ENCODE results near the gene ZNF217. TPM values are rescaled to one million over a fixed set of nuclear protein-coding genes. Genes with fewer than 3 reads are reported as not detected.
"Not testable (repeated sequence)": the region's sequence is repeated elsewhere in the genome, so short reads cannot be mapped to it uniquely, and the experiment has no call there.

ZNF217 gene
- total RNA-seq, 1 donor from 2014 or later, result 30.4 TPM

DNA sequence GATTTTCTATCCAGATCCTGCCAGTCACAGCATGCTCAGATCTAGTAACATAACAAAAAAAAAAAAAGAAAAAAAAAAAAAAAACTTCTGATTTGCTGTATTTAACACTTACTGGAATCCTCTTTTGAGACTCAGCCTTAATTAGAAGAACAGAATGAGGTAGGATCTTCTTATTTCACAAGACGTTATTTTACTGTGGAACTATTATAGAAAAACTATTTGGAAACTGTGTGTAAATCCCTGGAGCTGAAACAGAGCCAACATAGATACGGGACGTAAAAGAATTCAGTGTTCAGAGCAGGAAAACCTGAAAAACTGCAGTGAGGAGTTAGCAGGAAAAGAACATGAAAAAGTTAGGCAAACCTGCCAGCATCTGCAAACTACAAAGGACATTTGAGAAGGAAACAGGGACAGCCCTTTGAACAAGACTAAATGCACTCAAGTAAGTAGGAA, 3.4 kb upstream of the ZNF217 start:
- ATAC-seq, result no peak

DNA sequence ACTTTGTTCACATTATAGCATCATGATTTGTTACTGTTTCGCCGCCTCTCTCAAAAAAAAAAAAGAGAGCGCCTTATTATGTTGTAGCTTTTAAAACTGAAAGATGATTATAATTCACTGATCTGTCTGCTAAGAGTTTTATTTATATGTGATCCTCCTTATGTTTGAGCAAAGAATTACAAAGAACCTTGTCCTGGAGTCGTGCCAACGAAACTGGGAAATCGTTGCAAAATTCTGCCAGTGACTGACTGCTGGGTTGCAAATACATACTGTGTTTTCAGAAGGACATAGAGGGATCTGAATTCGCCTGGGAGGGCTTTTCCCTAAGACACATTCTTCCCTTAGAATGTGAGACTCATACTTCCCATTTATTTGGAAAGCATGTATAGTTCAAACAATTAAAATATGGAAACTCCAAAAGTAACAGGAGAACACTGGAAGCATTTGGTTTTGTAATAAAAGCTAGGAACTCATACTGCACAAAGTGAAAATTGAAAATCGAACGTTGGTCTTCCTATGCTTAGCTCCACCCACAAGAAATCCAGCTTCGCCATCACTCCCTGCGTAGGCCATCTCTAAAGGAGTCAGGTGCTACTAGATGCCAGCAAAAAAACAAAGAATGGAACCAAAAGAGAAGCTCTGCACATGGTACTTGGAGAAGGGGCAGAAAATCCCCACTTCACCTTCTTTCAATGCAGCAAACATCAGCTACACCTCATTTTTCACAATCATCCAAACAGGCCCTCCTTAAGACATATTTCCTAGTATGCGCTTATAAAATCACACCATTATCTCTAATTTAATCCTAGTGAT, 2.8 kb upstream of the ZNF217 start:
- ATAC-seq, result not testable (repeated sequence)

DNA sequence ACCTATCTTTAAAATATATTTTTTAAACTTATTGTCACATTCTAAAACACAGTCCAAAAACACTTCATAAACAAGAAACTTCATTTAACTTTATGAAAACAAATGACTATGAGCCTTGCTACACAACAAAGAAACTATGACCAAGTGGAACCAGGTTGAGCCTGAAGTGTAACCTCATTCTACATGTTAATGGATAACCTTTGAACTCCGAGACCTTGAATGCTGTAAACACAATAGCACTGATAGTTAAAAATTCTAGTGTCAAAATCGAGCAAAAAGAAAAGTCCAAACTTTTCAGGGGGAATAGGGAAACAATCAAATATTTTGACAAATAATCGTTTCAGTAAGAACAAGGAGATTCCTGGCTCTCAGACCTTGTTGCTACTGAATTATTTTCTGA, 2.1 kb upstream of the ZNF217 start:
- not testable (repeated sequence) for ATAC-seq

DNA sequence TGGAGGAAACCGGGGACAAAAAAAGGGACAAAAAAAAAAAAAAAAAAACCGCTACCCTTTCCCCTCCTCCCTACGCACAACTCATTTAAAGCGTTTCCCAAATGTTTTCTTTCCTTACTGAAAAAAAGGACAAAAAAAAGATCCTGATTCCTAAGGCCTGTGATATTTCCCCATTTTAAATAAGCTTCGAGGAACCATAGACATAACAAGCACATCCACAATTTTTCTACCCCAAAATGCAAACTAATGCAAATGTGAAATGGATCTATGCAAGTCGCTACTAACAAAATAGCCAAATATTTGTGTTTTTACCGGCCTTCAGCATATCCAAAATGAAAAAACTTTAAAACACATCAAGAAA, 1.4 kb upstream of the ZNF217 start:
- no peak for ATAC-seq

DNA sequence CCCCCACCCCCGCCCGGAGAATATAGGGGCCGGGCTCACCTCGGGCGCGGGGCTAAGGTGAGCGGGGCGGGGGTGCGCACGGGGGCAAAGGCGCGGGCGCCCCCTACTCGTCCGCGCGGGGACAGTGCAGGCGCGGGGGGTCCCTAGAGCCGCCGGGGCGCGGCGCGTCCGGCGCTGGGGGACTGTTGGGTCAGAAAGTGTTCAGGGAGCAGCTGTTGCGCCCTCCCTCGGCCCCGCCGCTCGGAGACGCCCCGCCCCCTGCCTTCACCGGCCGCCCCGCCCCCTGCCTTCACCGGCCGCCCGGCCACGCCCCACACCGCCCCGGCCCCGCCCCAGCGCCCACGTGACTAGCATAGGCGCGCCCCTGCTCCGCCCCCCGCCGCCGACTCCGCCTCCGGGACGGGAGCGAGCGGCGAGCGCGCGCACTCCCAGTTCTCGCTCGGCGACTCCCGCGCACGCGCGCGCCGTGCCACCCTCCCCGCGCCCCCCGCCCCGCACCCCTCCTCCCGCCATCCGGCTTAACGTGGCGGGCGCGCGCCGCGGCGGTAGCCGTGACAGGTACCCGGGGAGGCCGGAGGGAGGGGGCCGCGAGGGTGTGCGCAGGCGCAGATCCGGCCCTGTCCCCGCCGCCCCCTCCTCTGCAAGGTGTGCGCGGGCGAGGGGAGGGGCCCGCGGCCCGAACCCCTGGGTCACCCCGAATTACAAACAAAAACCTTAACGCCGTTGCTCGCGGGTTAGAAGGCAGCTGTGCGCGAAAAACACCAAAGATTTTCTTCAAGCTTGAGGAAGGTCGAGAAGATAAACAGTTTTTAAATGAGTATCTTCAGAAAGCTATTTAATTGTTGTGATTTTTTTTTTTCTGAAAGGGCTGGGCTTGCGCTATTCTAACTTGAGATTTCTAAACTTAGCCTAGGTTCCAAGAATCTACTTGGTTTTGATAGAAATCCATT, 704 bp upstream of the ZNF217 start:
- ATAC-seq, result peak; percentile 94

DNA sequence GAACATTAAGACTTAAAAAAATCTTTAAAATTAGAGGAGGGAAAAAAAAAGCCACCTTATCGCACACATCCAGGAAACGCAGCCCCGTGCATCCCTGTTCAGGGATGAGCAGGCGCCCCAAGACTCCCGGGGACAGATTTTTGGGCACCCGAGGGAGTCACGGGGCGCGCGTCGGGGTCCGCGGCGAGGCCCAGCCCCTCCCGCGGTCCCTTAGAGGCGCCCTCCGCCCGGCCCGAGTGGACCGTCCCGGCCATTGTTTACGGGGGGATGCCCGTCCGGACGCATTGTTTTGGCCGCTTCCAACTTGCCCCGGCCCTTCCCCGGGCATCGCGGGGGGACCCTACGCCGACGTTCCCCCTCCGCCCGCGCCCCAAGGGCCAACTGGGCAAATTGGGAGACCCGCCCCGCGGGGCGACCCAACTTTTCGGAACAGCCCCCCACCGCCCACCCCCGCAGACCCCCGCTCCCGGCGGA, 610 bp downstream of the ZNF217 start:
- no peak for ATAC-seq

DNA sequence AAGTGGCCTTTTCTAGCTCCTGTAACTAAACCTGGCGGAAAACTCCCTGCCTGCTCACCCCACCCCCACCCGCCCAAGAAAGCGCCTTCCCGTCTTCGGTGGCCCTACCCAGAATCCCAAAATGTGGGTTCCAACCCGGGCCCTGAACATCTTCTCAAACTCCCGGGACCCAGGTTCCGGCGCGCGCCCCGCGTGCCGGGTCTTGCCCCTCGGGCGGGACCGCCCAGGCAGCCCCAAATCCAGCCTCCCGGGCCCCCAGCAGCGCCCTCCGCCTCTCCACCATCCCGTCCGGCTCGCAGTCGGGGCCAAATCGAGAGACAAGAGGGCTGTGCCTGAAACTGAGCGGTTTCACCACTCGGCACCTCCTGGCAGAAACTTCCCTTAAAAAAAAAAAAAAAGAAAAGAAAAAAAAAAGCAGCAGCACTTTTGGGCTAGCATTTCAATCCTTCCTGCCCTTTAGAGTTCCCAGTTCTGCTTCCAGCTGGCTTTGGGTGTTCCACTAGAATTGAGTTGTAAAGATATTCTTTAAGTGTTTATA, 1.1 kb downstream of the ZNF217 start:
- peak; percentile 11 for ATAC-seq

DNA sequence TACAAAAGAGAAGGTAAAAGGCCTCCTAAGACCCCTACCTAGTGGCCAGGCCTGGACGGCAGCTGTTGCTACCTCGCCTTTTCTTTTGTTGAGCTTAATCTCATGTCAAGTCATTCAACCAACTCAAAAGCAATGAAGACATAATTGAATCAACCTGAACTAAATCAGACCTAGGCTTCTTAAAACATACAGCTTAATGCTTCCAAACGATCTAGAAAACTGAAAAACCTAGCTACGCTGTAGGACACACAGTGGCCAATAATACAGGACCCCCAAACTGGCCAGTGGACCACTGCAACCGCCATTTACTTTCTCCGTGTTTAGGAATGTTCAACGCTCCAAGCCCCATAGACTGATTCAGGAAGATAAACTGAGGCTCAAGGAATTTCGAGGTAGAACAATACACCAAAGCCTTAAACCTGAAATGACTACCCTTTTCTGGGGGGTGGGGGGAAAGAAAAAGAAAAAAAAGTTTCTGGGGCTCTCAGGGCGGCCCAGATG, 1.6 kb downstream of the ZNF217 start:
- not testable (repeated sequence) for ATAC-seq

DNA sequence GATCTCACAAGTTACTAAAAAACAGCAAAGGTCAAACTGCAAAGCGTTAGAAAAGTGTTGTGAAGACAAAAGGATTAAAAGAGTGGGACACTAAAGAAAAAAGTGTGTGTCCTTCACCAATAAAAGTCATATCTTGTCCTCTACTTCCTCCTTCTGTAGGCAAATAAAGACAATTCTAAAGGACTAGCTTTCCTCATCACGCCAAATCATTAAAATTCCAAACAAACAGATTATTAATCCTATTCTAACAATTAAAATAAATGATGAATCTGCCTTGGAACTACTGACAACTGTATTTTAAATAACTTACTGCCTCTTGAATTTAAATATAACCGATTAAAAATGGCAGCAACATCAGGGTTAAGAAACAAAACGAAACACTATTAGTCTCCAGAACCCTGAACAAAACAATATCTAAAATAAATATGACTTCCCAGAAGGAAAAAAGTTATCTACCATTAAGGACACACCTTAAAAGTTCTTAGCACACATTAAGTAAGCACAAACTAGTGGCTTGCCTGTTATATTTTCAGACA, 2.4 kb downstream of the ZNF217 start:
- ATAC-seq, result not testable (repeated sequence)

DNA sequence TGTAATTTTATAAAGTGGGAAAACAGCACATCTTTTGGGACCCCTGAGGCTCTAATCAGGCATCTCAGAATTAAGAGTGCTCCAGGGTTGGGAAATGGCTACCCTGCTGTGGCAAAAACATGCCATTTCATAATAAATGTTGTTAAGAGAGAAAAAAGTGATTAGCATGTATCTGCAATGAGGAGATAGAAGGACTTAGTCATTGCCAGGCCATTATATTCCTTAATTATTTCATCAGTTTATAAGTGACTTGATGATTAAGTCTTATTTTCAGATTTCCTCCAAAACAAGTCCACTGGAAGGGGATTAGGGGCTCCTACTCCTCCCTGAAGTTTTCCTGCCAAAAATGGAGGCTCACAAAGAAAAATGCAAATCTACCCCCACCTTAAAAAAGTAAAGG, 3.0 kb downstream of the ZNF217 start:
- ATAC-seq, result not testable (repeated sequence)

DNA sequence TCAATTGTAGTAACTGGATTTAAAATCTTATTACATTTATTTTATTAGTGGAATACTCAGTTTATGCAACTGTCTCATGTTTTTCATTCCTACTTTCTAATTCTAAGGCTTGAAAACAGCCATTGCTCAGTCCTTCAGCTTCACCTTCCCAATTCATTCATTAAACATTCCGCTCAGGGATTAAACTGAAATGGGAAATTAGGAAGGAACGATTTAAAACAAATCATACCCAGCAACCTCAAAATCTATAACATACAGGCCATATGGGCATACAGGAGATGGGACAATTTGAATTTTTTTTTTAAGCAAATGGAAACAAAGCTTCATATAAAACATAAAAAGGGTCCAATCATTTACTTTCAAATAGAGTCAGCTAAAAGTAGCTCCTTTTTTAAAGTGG, 3.5 kb downstream of the ZNF217 start:
- not testable (repeated sequence) for ATAC-seq

DNA sequence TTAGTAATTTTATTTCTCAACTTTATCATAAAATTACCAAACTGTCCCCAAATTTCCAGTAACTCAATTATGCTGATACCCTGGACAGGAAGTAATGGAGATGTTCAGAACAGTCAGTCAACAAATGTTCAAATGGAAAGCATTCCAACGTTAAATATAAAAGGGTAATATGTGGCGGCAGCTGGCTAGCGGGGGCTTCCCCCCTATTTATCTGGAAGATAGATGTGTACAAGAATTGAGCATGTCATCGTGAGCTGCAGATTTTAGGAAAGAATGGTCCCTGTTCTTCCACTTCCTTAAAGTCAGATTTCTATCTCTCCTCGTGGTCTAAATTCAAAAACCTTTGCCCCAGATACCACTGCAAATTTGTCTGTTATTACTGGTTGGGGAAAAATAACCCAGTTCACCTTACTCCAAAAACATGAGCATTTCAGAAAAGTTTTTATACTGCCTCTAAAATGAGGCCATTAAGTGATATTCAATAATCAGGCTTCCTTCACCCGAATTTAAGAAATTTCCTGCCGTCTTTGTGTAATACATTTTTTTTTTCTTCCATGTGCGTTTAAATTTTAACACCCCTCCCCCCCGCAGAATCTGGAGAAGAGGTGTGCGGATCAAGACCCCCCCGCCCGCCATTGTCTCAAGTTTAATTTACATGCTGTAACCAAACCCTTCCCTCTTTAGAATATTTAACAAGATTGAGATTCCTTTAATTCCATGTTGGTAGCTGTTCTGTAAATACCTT, 4.1 kb downstream of the ZNF217 start:
- ATAC-seq, result not testable (repeated sequence)

DNA sequence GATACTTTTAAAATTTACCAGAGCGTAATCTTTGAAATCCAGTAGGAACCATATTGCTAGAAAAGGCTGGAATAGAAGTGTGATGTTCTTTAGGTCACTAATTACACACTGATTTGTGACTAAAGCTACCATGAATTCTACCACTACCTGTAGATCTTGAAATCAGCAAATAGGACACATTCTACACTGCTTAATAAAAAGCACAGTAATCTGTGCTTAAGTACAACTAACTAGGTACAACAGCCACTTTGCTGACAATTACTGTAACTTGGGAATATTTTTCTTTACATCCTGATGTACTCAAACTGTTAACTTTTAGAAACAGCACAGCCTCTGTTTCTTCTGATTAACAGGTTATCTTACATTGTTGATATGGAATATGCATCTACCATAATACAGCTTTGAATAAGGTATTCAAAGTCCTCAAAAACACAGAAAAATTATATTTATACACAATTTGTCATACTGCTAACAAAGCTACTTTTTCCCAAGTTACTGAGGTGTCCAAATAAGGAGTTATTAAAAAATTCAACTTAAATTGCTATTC, 6.4 kb downstream of the ZNF217 start:
- not testable (repeated sequence) for ATAC-seq

DNA sequence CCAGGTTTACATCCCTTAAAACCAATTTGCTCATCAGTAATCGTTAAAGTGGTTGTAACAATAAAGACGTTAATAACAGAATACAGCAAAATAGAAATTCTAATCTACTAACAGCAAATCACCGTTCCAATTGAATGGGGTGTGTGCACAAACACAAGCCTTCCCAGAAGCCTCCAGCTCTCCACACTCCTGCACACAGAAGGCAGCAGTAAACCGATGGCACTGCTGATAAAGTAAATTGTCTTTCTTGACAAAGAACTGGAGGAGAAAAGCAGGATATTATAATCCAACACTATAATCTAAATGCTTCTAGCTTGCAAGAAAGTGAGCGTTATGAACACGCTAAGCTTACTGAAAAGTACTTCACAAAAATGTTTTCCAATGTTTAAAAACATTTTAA, 7.0 kb downstream of the ZNF217 start:
- no peak for ATAC-seq

DNA sequence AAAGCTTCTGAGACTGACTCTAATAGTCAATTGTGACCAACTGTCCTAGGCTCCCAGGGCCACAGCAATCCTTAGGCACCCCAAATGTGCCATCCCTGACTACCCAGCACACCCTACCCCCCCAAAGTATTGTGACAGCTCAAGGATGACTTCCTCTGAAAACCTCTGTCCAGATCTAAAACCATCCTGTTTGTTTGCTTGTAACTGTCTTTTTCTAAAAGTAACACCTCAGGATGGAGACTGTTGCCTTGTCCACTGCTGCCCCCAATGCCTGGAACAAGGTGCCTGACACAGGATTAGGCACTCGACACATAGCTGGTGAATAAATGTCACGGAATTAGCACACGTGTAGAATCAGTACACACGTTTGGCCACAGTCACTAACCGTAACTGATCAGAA, 7.7 kb downstream of the ZNF217 start:
- not testable (repeated sequence) for ATAC-seq

DNA sequence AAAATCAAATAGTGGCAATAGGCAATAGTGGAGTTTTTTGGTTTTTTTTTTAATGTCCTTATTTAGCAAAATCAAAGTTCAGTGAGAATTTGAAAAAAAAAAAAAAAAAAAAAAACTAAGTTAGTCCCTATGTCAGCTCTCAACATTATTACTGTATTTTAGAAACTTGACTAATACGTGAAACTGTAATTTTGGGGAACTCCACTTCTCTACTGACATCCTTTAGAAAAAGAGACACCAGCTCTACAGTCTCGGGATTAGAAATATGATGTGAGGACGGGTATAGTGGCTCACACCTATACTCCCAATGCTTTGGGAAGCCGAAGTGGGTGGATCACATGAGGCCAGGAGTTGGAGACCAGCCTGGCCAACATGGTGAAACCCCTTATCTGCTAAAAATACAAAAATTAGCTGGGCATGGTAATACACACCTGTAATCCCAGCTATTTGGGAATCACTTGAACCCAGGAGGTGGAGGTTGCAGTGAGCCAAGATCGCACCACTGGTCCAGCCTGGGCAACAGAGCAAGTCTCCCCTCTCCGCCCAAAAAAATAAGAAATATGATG, 8.6 kb downstream of the ZNF217 start:
- not testable (repeated sequence) for ATAC-seq

DNA sequence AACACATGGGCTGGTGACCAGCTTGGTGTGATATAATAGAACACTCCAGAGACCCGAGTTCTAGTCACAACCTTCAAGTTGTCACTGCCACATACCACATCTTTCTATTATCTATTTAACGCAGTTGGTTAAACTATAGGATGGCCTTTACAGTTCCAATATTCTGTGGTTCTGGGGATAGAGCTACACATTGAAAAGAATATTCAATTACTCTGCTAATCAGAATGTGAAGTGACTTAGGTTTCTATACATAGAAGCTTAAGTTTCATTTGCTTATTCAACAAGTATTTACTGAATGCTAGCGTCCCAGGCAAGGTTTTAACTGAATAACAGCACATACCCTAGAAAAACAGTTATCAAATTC, 9.1 kb downstream of the ZNF217 start:
- ATAC-seq, result not testable (repeated sequence)

DNA sequence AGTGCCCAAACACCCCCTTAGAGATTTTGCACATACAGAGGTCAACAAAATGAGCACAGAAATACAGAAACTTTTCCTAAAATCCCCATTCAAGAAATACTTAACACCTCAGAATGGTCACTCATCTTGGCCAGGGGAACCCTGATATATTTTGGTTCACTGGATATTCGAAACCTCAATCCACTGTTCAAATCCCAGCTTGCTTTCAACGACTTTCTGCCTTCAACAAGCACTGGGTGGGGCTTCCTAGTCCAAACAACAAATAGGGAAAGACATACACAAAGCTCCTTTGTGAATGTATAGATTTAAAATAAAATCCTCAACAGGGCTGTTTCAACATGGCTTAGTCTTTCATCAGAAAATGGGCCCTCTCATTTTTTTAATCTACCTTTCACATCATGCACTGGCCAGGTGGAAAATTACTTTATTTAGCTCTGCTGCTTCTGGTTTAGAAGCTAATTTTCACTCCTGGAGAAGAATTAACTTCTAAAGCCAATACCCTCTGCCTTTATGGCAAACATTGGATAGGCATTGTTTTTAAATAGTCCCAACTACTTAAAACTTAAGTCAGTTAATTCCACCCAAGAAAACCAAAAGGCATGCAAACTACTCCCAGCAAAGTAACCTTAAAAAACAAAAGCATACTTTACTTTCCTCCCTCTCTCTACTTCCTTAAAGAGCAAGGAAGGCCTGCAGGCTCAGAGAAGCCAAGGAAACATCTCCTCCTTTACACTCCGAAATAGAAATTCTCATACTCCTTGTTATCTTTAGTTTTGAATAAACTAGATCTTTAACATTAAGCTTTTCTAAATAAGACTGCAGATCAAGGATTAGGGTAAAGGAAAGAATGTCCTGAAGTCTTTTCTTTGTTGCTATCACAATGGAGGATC, 9.7 kb downstream of the ZNF217 start:
- ATAC-seq, result not testable (repeated sequence)

DNA sequence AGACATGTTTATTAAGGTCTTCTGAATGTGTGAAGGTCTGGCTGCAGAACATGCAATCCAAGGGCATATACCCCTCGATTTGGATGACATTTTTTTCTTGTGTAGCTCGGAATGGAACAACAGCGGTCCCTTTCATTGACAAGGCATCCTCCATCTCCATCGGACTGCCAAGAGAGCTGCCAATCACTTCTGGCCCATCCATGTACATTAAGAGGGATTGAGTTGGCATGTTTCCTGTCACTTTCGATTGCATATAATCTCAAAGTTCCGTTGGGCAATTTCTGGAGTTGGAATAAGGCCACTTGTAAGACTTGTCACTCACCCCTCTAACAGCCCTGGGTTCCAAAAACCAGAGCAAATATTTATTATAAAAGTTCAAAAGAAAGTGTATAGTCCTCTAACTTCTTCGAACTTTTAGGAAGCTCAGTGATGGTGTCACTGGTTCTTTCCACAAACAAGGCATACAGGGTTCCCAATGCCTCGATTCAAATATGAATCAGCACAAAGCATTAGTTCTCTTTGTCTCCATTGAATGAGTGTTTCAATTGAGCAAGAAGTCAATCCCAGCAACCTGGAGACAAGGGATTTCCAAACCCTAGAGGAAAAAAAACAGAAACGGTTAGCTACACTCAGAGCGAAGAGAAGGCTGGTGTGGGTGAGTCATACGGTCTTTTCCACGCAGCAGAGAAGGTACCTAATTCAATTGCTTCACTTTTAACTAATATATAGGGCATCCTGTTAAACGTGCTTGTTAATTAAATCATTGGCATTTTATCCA, 10.9 kb downstream of the ZNF217 start:
- peak; percentile 88 for ATAC-seq
